GM18498 (cell line): ENCODE measurements around the gene THNSL1.
"Not testable (repeated sequence)": the region's sequence is repeated elsewhere in the genome, so short reads cannot be mapped to it uniquely, and the experiment has no call there.

Experiments used
- ATAC-seq: cut with Tn5 transposase; IDR thresholded peaks from one replicate; pipeline ENCODE4 v1.9.1; 2021; ENCODE audit warnings: mild to moderate bottlenecking, moderate library complexity; ENCODE audit not compliant: unreplicated experiment

The THNSL1 gene

GRCh38 chr10:24993237-24993958 is 23.0 kb upstream of the THNSL1 start:
- no peak for ATAC-seq

DNA sequence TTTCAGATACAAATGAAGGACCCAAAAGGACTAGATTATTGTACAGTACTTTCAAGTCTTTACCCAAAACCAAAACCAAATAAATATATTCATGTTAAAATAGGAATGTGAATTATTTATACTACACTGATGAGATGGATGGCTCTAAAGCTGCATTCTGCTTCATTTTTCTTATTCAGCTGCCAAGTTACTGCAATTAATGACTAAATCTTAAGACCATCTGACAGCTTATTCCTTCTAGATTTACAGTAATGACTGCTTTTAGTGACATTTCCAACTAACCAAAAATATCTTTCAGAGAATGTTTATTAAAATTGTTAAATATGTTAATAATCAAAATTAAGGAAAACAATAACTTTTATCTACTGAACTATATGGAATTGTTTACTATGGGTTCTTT is 21.3 kb upstream of the THNSL1 start:
- no peak for ATAC-seq

- ATAC-seq, result no peak
Observed at GRCh38 chr10:24998044-24998443, 18.4 kb upstream of the THNSL1 start.

DNA sequence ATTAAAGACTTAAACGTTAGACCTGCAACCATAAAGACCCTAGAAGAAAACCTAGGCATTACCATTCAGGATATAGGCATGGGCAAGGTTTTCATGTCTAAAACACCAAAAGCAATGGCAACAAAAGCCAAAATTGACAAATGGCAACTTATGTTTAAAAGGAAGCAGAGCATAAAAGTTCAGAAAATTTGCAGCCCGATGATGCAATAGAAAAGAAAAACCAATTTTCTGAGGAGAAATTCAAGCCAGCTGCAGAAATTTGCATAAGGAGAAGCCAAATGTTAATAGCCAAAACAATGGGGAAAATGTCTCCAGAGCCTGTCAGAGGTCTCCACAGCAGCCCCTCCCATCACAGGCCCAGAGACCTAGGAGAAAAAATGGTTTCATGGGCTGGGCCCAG is 4.8 kb upstream of the THNSL1 start:
- not testable (repeated sequence) for ATAC-seq

DNA sequence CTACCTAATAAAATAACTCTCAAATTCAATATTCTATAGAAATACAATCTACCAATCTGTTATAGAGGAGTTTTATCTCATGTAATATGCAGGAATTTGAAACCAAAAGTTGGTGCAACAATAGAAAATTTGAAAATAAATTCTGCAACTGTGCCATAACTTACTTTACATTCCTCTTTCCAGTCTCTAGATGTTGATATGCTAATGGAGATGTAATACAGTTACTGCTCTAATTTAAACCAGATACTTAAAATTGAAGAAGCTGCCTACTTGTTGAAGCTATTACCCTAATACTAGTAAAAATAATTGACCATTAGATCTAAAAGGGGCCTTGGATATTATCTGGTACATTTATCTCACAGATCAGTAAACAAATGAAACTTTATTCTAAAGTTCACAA is 1.8 kb upstream of the THNSL1 start:
- no peak for ATAC-seq

- ATAC-seq, result peak; percentile 73
Observed at GRCh38 chr10:25015828-25016375, 510 bp upstream of the THNSL1 start, which contains the start of gene ENKUR. Gene ENKUR, minus strand, starts transcription at chr10:25016158. Its CDS starts 222 bp downstream, at chr10:25015936.

DNA sequence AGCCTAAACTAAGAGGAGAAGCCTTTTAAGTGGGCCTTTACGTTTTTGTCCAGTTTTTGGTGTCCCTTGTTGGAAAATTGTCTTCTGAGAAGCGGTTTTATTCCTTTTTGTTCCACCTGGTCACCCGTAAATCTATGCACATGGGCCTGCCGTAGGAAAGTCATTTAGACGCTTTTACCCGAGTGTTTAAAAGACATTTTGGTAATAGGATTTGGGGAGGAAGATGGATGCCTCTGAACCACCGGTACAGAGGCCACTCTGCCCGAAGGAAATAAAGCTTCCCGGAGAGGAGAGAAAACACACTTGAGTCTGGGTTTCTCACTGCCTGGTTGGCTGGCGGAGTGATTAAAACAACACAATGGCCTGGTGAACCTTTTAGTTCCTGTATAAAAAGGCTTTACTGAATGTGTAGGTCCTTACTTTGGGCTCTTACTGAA is 760 bp downstream of the THNSL1 start:
- ATAC-seq, result peak; percentile 3

GRCh38 chr10:25017661-25018060 is 1.2 kb downstream of the THNSL1 start:
- ATAC-seq, result no peak

- no peak for ATAC-seq
Observed at GRCh38 chr10:25018703-25019102, 2.3 kb downstream of the THNSL1 start.

DNA sequence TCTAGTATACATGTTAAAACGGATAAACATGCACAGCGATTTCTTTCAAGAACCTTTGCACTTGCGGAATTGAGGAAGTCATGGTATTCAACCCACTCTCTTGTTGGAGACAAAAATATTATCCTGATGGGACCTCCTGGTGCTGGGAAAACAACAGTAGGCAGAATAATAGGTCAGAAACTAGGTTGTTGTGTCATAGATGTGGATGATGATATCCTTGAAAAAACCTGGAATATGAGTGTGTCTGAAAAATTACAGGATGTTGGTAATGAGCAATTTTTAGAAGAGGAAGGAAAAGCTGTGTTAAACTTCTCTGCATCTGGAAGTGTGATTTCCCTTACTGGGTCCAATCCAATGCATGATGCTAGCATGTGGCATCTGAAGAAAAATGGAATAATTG is 6.9 kb downstream of the THNSL1 start:
- ATAC-seq, result no peak

- ATAC-seq, result no peak
Observed at GRCh38 chr10:25024528-25024927, 8.1 kb downstream of the THNSL1 start.

- no peak for ATAC-seq
Observed at GRCh38 chr10:25026463-25026862, 10.1 kb downstream of the THNSL1 start.

DNA sequence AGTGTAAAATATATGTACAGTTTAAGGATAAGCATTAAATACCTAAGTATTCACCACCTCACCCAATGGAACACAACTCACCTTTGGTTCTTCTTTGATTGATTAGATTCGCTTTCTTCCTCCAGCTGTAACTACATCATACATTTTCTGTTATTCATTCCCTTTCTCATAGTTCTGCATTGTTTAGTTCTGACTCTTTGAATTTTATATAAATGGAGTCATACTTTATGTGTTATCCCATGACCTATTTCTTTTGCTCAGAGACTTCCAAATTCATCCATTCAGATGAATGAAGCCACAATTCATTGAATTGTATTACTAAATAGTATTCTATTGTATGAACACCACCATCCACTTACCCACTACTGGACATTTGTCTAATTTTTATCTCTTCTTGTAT is 12.3 kb downstream of the THNSL1 start:
- ATAC-seq, result no peak

GRCh38 chr10:25029519-25029918 is 13.1 kb downstream of the THNSL1 start:
- ATAC-seq, result no peak

DNA sequence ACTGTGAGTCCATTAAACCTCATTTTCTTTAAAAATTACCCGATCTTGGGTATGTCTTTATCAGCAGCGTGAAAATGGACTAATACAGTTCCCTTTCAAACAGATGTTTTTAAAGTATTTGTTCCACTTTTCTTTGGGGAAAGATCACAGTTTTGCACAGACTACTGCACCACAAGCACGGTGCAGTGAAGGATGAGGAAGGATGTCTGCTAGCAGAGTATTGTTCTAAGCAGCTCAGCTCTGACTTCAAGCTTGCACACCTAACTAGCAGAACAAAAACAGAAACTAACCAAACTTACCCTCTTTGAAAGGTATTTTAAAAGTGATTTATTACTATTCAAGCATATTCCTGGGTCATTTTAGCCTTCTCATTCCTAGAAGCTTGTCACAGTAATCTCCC is 20.0 kb downstream of the THNSL1 start:
- ATAC-seq, result no peak

- ATAC-seq, result no peak
Observed at GRCh38 chr10:25038325-25038724, 21.9 kb downstream of the THNSL1 start.

DNA sequence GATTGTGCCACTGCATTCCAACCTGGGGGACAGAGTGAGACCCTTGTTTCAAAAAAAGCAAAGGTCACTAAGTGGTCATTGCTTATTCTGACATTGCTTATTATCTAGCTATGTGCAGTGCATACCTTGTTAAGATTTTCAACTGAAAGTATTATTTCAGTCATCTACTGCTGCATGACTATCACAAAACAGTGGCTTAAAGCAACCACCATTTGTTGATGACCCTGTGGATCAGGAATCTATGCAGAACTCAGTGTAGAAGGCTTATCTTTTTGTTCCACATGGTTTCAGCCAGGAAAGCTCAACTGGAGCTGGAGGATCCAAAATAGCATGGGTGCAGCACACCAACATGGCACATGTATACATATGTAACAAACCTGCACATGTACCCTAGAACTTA is 23.1 kb downstream of the THNSL1 start:
- no peak for ATAC-seq

- no peak for ATAC-seq
Observed at GRCh38 chr10:25046641-25047040, 30.2 kb downstream of the THNSL1 start.

- no peak for ATAC-seq
Observed at GRCh38 chr10:25047088-25047487, 30.7 kb downstream of the THNSL1 start.

DNA sequence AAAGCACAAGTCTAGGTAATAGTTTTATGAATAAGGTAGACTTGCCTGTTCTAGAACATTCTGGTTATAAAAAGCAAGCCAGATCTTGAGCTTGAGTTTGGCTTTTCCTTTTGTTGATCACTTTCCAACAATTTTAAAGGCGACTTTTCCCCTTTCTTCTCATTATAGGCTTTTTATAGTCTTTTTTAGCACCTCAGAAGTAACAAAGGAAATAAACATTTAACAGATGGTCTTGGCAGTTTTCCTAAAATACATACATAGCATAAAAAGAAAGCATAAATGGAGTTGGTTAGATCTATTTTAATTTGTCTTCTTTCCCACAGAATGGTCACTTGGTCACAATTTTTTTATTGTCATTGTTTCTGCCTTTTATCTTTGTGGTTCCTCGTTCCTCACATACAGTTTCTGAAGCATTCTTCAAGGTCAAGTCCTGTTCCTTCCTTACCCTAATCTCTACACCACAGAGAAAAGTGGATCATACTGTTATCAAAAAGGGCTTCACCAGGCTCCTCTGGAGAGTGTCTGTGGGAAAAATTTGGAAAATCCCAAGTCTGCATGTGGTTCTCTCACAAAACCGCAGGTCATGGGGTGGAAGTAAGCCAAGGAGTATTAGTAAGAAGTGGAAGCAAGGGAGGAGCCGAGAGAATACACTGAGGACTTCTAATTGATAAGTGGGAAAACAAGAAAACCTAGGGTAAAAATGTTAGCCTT is 31.3 kb downstream of the THNSL1 start:
- no peak for ATAC-seq

DNA sequence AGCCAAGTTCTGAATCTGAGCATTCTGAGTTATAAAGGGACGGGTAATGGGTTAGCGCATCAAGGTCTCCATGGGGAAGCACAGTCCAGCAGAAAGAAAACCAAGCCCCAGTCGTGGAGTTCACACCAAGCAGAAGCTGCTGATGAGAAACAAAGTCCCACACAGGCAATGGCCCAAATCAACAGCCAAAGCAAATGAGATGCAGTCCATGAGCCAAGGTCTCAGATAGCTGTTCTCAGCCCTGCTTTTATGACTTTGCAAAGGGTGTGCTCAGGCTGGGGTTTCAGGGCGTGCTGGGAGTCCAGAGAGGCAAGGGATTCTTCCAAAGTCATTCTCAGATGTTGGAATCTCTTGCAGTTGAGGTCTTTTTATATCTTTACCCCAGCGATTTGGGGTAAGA is 32.0 kb downstream of the THNSL1 start:
- ATAC-seq, result no peak

DNA sequence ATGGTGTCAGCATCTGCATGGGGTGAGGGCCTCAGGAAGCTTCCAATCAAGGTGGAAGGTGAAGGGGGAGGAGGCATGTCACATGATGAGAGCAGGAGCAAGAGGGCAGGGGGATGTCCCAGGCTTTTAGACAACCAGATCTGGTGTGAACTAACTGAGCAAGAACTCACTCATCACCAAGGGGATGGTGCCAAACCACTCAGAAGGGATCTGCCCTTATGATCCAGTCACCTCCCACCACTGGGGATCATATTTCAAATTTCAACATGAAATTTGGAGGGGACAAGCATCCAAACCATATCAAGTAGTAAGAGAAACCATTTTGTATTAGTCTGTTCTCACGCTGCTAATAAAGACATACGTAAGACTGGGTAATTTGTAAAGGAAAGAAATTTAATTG is 33.6 kb downstream of the THNSL1 start:
- no peak for ATAC-seq
